ENCODE results near the gene DNM3.

The DNM3 gene

DNA sequence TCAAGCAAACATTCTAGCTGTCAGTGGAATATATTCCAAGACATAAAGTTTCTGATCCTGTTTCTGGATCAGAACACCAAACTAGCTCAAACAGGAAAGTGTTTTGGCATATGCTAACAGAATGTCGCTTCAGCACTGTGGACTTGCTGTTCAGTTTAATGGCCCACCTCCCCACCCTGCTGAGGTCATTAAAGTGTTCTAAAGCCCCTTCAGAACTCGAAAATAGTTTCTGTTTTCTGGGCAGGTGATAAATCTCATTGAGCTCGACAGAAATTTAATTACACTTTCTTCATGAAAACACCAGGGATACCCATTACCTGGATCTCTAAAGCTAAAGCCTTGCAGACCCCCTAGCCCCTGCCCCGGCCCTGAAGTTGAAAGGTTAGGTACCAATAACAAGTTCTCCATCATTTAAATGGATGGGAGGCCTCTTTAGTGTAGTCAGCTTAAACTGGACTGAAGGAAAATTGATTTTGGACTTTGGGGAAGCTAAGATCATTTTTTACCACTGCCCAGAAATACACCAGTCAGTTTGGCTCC is 575.3 kb downstream of the DNM3 start:
- no peak for DNase-seq (ENCODE audit: low read depth)
- TF ChIP-seq, protein P1, sequence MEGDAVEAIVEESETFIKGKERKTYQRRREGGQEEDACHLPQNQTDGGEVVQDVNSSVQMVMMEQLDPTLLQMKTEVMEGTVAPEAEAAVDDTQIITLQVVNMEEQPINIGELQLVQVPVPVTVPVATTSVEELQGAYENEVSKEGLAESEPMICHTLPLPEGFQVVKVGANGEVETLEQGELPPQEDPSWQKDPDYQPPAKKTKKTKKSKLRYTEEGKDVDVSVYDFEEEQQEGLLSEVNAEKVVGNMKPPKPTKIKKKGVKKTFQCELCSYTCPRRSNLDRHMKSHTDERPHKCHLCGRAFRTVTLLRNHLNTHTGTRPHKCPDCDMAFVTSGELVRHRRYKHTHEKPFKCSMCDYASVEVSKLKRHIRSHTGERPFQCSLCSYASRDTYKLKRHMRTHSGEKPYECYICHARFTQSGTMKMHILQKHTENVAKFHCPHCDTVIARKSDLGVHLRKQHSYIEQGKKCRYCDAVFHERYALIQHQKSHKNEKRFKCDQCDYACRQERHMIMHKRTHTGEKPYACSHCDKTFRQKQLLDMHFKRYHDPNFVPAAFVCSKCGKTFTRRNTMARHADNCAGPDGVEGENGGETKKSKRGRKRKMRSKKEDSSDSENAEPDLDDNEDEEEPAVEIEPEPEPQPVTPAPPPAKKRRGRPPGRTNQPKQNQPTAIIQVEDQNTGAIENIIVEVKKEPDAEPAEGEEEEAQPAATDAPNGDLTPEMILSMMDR (IDR thresholded peaks at IDR 0.05; ENCODE audit: insufficient read depth, low read depth, low read length, missing control alignments) = no peak
- no peak overlapping the region for H3K4me3 ChIP-seq (ENCODE audit: low read length)

GRCh38 chr1:172417557-172417956 is 576.3 kb downstream of the DNM3 start:
- peak; percentile 81 for DNase-seq (ENCODE audit: low read depth)
- no peak overlapping the region for H3K4me3 ChIP-seq (ENCODE audit: low read length)
- TF ChIP-seq, protein P1 (IDR thresholded peaks at IDR 0.05; ENCODE audit: insufficient read depth, low read depth, low read length, missing control alignments) = no peak

GRCh38 chr1:172420385-172420784 is 579.1 kb downstream of the DNM3 start, which contains the start of gene C1orf105:
Gene C1orf105, plus strand, starts transcription at chr1:172420685. Its CDS starts 201 bp downstream, at chr1:172420886.
- no peak within 1 kb of the TSS for H3K4me3 ChIP-seq (ENCODE audit: low read length)
- TF ChIP-seq, protein P1 (IDR thresholded peaks at IDR 0.05; ENCODE audit: insufficient read depth, low read depth, low read length, missing control alignments) = no peak
- no peak for DNase-seq (ENCODE audit: low read depth)

- no peak for DNase-seq (ENCODE audit: low read depth)
- no peak overlapping the region for H3K4me3 ChIP-seq (ENCODE audit: low read length)
- TF ChIP-seq, protein P1 (IDR thresholded peaks at IDR 0.05; ENCODE audit: insufficient read depth, low read depth, low read length, missing control alignments) = no peak
These were observed 580.8 kb downstream of the DNM3 start for GRCh38 chr1:172421974-172422604.

- TF ChIP-seq, protein P1 (IDR thresholded peaks at IDR 0.05; ENCODE audit: insufficient read depth, low read depth, low read length, missing control alignments) = no peak
- DNase-seq (ENCODE audit: low read depth) = peak; percentile 83
- no peak overlapping the region for H3K4me3 ChIP-seq (ENCODE audit: low read length)
These were observed 582.0 kb downstream of the DNM3 start for GRCh38 chr1:172423336-172423735.

DNA sequence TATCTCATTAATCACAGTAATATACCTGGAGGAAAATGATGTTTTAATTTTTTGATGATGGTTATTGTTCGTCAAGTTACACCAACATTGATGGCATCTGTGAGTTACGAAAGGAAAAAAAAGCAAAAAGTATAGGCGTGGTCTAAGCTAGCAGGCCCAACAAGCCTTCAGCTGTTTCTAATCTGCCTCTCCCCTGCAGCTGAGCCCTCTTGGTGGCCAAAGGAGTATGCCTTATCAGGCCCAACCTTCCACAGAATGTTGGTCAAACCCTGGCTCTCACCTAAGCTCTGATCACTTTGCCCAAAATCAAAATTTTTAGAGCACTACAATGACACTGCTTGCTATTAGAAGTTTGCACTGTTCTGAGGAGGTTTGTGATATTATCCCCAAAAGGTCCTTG is 584.0 kb downstream of the DNM3 start:
- H3K4me3 ChIP-seq (ENCODE audit: low read length) = no peak overlapping the region
- no peak for DNase-seq (ENCODE audit: low read depth)
- TF ChIP-seq, protein P1 (IDR thresholded peaks at IDR 0.05; ENCODE audit: insufficient read depth, low read depth, low read length, missing control alignments) = no peak

DNA sequence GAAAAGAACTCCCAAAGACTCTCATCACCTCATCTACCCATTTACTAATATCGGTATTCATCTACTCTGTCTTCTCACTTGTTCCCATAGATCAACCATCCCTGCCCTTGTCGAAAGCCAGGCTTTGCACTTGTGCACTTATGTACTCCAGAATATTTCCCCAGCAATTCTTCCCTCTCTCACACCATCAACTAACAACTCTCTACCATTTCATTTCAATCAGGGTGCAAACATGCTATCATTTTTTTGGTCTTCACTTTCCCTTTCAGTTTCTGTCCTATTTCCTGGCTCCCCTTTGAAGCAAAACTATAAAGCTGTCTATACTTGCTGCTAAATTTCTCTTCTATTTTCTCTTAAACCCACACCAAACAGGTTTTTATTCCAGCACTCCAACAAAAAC is 585.9 kb downstream of the DNM3 start:
- TF ChIP-seq, protein P1 (IDR thresholded peaks at IDR 0.05; ENCODE audit: insufficient read depth, low read depth, low read length, missing control alignments) = no peak
- no peak for DNase-seq (ENCODE audit: low read depth)
- no peak overlapping the region for H3K4me3 ChIP-seq (ENCODE audit: low read length)

Data from epithelial cell of esophagus (primary cell).